G401 (cell line): ENCODE data around the gene GTPBP4. TPM values are rescaled to one million over a fixed set of nuclear protein-coding genes. Genes with fewer than 3 reads are reported as not detected.

Source experiments
- total RNA-seq: library from RNA; depleted of rRNA; stranded (reverse); fragments of >200 nt; shearing (Covaris generic); gene quantifications from 2 replicates; pipeline ENCODE4 v1.2.3, GENCODE V29; 2014; rRNA removed

Gene GTPBP4
- total RNA-seq, 1 experiment from 2014 or later: 79.6 TPM

Other genes with a start within 250 kb of the GTPBP4 start
- gene LARP4B, start 56.7 kb upstream of the GTPBP4 start, total RNA-seq: 15.2 and 24.3 TPM in 2 replicates
- not detected in 2 replicates for gene IDI2, start 37.4 kb downstream of the GTPBP4 start, total RNA-seq
- gene IDI1, start 60.7 kb downstream of the GTPBP4 start, total RNA-seq: 101 and 134 TPM in 2 replicates
- 8.7 and 12.6 TPM in 2 replicates for gene WDR37, start 68.0 kb downstream of the GTPBP4 start, total RNA-seq